BE2C (cell line): ENCODE results near the gene PLA2G4B.

Experiments used
- DNase-seq: peaks from one replicate; pipeline ENCODE4 v3.0.0-alpha.2; 2020
- H3K27me3 ChIP-seq: fragments of 250-450 bp; sonication (Bioruptor Pico); 2 replicates; pipeline ENCODE4 v1.5.1; 2020; ENCODE audit warnings: mild to moderate bottlenecking
- H3K36me3 ChIP-seq: fragments of 250-450 bp; sonication (Bioruptor Pico); 2 replicates; pipeline ENCODE4 v1.5.1; 2020; ENCODE audit warnings: mild to moderate bottlenecking
- H3K4me1 ChIP-seq: fragments of 250-450 bp; sonication (Bioruptor Pico); 2 replicates; pipeline ENCODE4 v1.5.1; 2020
- H3K4me3 ChIP-seq: 2 replicates; pipeline ENCODE4 v1.5.1; 2011; ENCODE audit warnings: low read depth, low read length
- H3K9me3 ChIP-seq: fragments of 250-450 bp; sonication (Bioruptor Pico); 2 replicates; pipeline ENCODE4 v1.5.1; 2020
- CTCF ChIP-seq: IDR thresholded peaks from 2 replicates; pipeline ENCODE4 v1.5.1; 2012; ENCODE audit warnings: mild to moderate bottlenecking, low read depth, low read length

PLA2G4B gene

DNA sequence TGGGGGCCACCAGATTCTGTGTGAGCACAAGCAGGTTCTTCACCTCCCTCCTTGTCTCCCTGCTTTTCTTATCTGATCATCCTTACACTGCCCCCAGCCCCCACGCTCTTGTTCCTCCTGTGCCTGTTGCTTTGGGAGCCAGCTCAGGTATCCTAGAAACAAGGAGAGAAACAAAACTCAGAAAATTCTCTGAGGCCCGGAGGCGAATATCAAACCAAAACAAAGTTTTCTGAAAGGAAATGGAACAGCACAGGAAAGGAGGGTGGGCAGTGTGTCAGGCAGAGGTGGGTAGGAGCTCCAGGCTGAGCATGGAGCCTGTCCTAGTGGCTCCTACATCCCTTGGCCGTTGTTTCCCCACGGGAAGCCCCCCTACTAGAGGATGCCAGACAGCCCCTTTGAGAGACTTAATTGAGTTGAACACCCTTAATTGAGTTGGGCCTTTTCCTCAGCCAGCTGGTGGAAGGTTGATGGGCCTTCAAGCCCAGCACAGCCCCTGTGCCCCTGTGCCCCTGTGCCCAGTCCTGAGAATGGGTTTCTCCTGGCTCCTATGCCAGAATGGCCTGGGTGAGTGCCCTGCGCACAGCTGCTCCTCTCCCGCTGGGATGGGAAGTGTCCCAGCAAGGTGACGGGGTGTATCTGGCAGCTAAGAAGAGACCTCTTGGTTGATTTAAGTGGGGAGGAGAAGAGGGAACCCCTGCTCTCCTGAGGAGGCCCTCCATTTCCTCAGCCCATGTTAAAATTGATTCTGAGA, 33.6 kb upstream of the PLA2G4B start:
- no peak for DNase-seq
- no peak for TF ChIP-seq CTCF
- H3K4me1 ChIP-seq: peaks cover 25% of the 10 kb centered on the region
- peaks cover 3% of the 10 kb centered on the region; the same call in 1 of the 2 replicates for H3K36me3 ChIP-seq
- no peaks in the 10 kb centered on the region for H3K9me3 ChIP-seq
- no peaks in the 10 kb centered on the region for H3K27me3 ChIP-seq
- H3K4me3 ChIP-seq: no peak overlapping the region

- H3K4me1 ChIP-seq: peaks cover 25% of the 10 kb centered on the region
- no peak overlapping the region for H3K4me3 ChIP-seq
- no peaks in the 10 kb centered on the region for H3K9me3 ChIP-seq
- no peaks in the 10 kb centered on the region for H3K27me3 ChIP-seq
- DNase-seq: no peak
- peaks cover 3% of the 10 kb centered on the region; the same call in 1 of the 2 replicates for H3K36me3 ChIP-seq
- TF ChIP-seq CTCF: no peak
These were observed 32.9 kb upstream of the PLA2G4B start for GRCh38 chr15:41805711-41806110.

- Histone ChIP-seq H3K27me3 (no peaks in the 10 kb centered on the region), H3K4me3 (no peak overlapping the region), H3K36me3 (no peaks in the 10 kb centered on the region), H3K9me3 (no peaks in the 10 kb centered on the region), H3K4me1 (peaks cover 25% of the 10 kb centered on the region)
- peak; percentile 37 for DNase-seq
- TF ChIP-seq CTCF: no peak
These were observed 32.1 kb upstream of the PLA2G4B start for GRCh38 chr15:41806291-41807181.

DNA sequence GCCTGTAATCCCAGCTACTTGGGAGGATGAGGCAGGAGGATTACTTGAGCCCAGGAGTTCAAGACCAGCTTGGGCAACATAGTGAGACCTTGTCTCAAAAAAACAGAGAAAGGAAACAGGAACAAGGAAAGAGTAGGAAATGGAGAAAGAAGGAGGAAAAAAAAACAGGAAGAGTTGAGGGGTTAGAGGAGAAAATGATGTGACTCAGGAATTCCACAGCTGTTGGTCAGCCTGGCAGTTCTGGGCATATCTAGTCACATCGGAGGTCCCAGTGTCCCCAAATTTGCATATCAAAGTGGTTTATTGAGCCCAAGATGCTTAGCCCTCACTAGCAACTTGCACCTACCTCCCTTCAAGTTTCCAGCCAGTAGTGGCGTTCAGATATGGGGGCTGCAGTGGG, 29.5 kb upstream of the PLA2G4B start:
- Histone ChIP-seq H3K9me3 (no peaks in the 10 kb centered on the region), H3K4me1 (peaks cover 25% of the 10 kb centered on the region), H3K36me3 (no peaks in the 10 kb centered on the region), H3K27me3 (no peaks in the 10 kb centered on the region), H3K4me3 (no peak overlapping the region)
- TF ChIP-seq CTCF: no peak
- DNase-seq: no peak

GRCh38 chr15:41809526-41810220, 29.0 kb upstream of the PLA2G4B start:
- Histone ChIP-seq H3K27me3 (no peaks in the 10 kb centered on the region), H3K4me1 (peaks cover 19% of the 10 kb centered on the region), H3K36me3 (no peaks in the 10 kb centered on the region), H3K4me3 (no peak overlapping the region), H3K9me3 (no peaks in the 10 kb centered on the region)
- TF ChIP-seq CTCF: no peak
- DNase-seq: no peak
